Brain microvascular endothelial cell (primary cell): ENCODE data around the gene EXD2.

Experiments used
- DNase-seq: peaks from one replicate; pipeline ENCODE4 v3.0.0-alpha.2; 2020
- H3K27ac ChIP-seq: fragments of 250-450 bp; sonication (Bioruptor Pico); 2 replicates; pipeline ENCODE4 v1.5.1; 2020; ENCODE audit warnings: mild to moderate bottlenecking, moderate library complexity
- H3K27me3 ChIP-seq: fragments of 250-450 bp; sonication (Bioruptor Pico); replicated peaks from 2 replicates; pipeline ENCODE4 v1.5.1; 2020; ENCODE audit warnings: mild to moderate bottlenecking
- H3K36me3 ChIP-seq: fragments of 250-450 bp; sonication (Bioruptor Pico); replicated peaks from 2 replicates; pipeline ENCODE4 v1.5.1; 2020; ENCODE audit warnings: mild to moderate bottlenecking
- H3K4me3 ChIP-seq: 2 replicates; pipeline ENCODE4 v1.5.1; 2011; ENCODE audit warnings: low read depth, mild to moderate bottlenecking, control low read depth, low read length, moderate library complexity
- CTCF ChIP-seq: IDR thresholded peaks from 2 replicates; pipeline ENCODE4 v1.5.1; 2011; ENCODE audit warnings: low read depth, mild to moderate bottlenecking, moderate library complexity, low read length, control low read depth, inconsistent platforms; ENCODE audit errors: missing control alignments
- in situ Hi-C: cut with HindIII; loops from 2 replicates; pipeline ENCODE4 v1.10.0; 2017; ENCODE audit warnings: low sequenced_read_pairs, low pct_ligation_motif_present

The EXD2 gene

GRCh38 chr14:69232388-69232787 is 41.1 kb downstream of the EXD2 start:
- H3K27ac ChIP-seq = no peak overlapping the region
- no peak for TF ChIP-seq CTCF
- peaks cover 14% of the 10 kb centered on the region for H3K36me3 ChIP-seq
- no peak overlapping the region for H3K4me3 ChIP-seq
- no peaks in the 10 kb centered on the region for H3K27me3 ChIP-seq
- no peak for DNase-seq
- in situ Hi-C loops = no loop called here

- no peak overlapping the region for H3K27ac ChIP-seq
- no peaks in the 10 kb centered on the region for H3K27me3 ChIP-seq
- H3K36me3 ChIP-seq = peaks cover 27% of the 10 kb centered on the region
- no peak for TF ChIP-seq CTCF
- in situ Hi-C loops = no loop called here
- DNase-seq = no peak
- H3K4me3 ChIP-seq = no peak overlapping the region
Observed at GRCh38 chr14:69234106-69234505, 42.8 kb downstream of the EXD2 start.

GRCh38 chr14:69235708-69236107 is 44.4 kb downstream of the EXD2 start:
- H3K36me3 ChIP-seq = peaks cover 27% of the 10 kb centered on the region
- in situ Hi-C loops = no loop called here
- no peak for DNase-seq

GRCh38 chr14:69237142-69237541 is 45.8 kb downstream of the EXD2 start:
- no peak overlapping the region for H3K4me3 ChIP-seq
- H3K36me3 ChIP-seq = peaks cover 25% of the 10 kb centered on the region
- H3K27ac ChIP-seq = no peak overlapping the region
- no peaks in the 10 kb centered on the region for H3K27me3 ChIP-seq
- TF ChIP-seq CTCF = no peak
- DNase-seq = no peak
- in situ Hi-C loops = no loop called here

More at GRCh38 chr14:69235708-69236107, 44.4 kb downstream of the EXD2 start:
- H3K27me3 ChIP-seq = no peaks in the 10 kb centered on the region
- H3K27ac ChIP-seq = no peak overlapping the region
- TF ChIP-seq CTCF = no peak
- H3K4me3 ChIP-seq = no peak overlapping the region

- no peak for TF ChIP-seq CTCF
- H3K4me3 ChIP-seq = no peak overlapping the region
- H3K36me3 ChIP-seq = peaks cover 25% of the 10 kb centered on the region
- DNase-seq = no peak
- no peak overlapping the region for H3K27ac ChIP-seq
- in situ Hi-C loops = no loop called here
- H3K27me3 ChIP-seq = no peaks in the 10 kb centered on the region
Observed at GRCh38 chr14:69237584-69237983, 46.3 kb downstream of the EXD2 start.

- Histone ChIP-seq H3K4me3 (no peak overlapping the region), H3K36me3 (peaks cover 25% of the 10 kb centered on the region), H3K27me3 (no peaks in the 10 kb centered on the region), H3K27ac (no peak overlapping the region)
- in situ Hi-C loops = no loop called here
- DNase-seq = no peak
- TF ChIP-seq CTCF = no peak
Observed at GRCh38 chr14:69238883-69239282, 47.6 kb downstream of the EXD2 start.
